Activated gamma-delta T cell treated with anti-CD3 and anti-CD28 coated beads, Interleukin-2, amount 50 U/mL, for 16 hours (primary cell): Measurements from ENCODE around the gene PLEKHB1.

Experiments
- DNase-seq: peaks from one replicate; pipeline ENCODE4 v3.0.0-alpha.2; 2020; ENCODE audit warnings: low read depth

The PLEKHB1 gene

GRCh38 chr11:73645972-73646631, at the start of gene PLEKHB1:
Gene PLEKHB1 (plus strand): TSS chr11:73646581. CDS start chr11:73646609, 28 bp downstream.
- DNase-seq = no peak

GRCh38 chr11:73597336-73597955, 48.9 kb upstream of the PLEKHB1 start:
- no peak for DNase-seq

- peak; percentile 88 for DNase-seq
These were observed 48.2 kb upstream of the PLEKHB1 start, which contains the start of gene FAM168A for GRCh38 chr11:73597956-73598718. Gene FAM168A (minus strand): TSS chr11:73598112. CDS start chr11:73468474, 129,638 bp downstream.

DNA sequence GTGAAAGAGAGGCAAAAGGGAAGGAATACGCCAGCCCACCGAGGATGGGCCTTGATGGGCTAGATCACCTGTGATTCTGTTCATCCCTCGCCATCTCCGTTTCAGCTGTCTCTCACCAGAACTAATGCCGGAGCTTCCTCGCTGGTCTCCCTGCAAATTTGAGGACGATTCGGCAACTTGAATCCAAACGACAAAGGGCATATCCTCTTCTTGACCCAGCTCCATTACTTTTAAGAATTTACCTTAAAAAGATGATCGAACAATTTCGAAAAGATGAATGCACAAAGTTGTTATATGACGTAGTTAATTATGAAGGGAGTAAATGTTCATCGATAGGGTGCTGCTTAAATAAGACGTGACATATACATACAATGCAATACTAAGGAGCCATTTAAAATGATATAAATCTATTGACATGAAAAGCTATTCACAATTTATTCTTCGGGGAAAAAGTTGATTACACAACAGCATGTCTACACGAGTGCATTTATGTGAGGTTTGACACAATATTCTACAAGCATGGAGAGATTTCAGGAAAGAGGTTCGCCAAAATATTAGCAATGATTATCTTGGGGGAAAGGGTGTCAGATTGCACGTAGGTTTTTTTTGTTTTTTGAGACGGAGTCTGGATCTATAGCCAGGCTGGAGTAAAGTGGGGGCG, 47.5 kb upstream of the PLEKHB1 start:
- no peak for DNase-seq

GRCh38 chr11:73612601-73613140, 33.7 kb upstream of the PLEKHB1 start:
- DNase-seq = no peak

GRCh38 chr11:73614591-73614990, 31.8 kb upstream of the PLEKHB1 start:
- DNase-seq = no peak

DNA sequence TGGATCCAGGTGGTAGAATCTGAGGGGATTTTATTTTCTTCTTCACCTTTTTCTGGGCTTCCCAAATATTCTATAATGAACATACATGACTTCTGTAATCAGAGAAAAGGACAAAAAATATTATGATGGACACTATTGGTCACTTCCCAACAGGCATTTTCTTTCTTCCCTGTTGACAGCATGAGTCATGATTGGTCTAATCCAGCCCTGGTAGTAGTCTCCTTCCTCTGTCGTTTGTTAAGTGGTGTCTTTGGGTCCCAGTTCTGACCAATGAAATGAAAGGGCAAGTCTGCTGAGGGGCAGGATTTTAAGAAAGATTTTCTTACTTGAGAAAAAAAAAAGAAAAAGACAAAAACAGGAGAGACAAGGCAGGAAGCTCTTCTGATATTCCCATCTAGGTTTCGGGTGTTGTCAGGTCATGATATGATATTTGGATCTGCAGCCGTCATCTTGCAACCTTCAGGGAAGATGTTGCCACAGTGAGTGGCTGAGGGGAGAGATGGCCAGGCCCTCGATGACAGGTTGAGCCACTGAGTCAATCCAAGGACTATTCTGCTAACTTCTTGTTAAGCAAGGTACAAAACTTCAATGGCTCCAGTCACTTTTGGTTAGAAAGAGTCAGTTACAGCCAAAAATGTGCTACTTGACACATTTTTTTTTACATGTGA, 23.3 kb upstream of the PLEKHB1 start:
- no peak for DNase-seq

GRCh38 chr11:73623686-73624085, 22.7 kb upstream of the PLEKHB1 start:
- DNase-seq = no peak

- peak; percentile 47 for DNase-seq
These were observed 20.6 kb upstream of the PLEKHB1 start for GRCh38 chr11:73625696-73626318.

DNA sequence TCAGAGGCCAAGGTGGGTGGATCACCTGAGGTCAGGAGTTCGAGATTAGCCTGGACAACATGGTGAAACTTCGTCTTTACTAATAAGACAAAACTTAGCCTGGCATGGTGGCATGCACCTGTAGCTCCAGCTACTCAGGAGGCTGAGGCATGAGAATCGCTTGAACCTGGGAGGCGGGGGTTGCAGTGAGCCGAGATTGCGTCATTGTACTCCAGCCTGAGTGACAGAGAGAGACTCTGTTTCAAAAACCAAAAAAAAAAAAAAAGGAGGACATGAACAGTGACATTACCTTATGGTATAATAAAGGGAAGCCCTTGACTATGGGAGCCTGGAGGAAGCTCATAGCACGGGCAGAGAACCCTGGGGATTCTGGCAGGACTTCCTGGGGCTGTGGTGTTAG, 16.5 kb upstream of the PLEKHB1 start:
- DNase-seq = no peak

- no peak for DNase-seq
These were observed 13.4 kb upstream of the PLEKHB1 start for GRCh38 chr11:73632996-73633395.

DNA sequence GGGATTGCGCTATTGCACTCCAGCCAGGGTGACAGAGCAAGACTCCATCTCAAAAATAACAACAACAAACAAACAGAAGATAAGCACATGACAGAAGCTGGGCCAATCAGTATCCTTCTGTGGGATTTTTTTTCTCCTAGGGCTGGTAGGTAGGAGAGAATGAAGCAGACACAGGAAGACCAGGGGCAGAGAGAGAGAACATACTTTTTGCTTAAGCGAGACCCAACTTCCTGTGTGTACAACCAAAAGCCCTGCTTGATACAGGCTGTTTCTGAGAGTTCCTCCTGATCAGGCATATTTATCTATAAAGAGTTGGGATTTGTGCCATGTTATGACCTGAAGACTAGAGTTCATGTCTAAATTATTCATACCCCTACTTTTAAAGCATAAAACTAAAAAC, 12.4 kb upstream of the PLEKHB1 start:
- no peak for DNase-seq

DNA sequence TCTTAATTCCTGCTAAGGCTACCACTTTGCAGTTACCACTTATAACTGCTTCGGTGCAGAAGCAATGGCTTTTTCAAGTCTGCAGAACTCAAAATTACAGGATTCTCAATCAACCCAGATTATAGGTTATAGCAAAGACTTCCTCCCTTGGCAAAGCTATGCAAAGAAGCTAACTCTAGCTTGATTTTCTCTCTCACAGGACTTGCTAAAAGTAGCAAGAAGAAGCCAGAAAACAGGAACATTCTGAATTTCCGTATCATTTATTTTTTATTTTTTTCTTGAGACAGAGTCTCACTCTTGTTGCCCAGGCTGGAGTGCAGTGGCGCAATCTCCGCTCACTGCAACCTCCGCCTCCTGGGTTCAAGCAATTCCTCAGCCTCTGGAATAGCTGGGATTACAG, 10.7 kb upstream of the PLEKHB1 start:
- DNase-seq = no peak

DNA sequence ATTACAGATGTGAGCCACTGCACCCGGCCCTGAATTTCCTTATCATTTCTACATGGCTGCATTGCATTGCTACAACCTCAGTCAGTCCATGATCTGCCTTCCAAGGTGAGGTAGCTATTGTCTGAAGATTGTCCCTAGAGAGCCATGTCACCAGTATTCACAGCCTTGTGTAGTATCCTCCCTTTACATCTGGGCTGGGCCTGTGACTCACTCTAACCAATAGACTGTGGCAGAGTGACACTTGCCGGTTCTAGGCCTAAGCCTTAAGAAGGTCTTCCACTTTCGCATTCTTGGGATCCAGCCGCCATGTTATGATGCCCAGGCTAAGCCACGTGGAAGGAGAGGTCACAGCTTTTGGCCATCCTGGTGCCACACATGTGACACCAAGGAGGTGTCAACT, 10.1 kb upstream of the PLEKHB1 start:
- DNase-seq = no peak

- DNase-seq = no peak
These were observed 9.4 kb upstream of the PLEKHB1 start for GRCh38 chr11:73637012-73637411.

GRCh38 chr11:73640592-73640991, 5.8 kb upstream of the PLEKHB1 start:
- DNase-seq = no peak

DNA sequence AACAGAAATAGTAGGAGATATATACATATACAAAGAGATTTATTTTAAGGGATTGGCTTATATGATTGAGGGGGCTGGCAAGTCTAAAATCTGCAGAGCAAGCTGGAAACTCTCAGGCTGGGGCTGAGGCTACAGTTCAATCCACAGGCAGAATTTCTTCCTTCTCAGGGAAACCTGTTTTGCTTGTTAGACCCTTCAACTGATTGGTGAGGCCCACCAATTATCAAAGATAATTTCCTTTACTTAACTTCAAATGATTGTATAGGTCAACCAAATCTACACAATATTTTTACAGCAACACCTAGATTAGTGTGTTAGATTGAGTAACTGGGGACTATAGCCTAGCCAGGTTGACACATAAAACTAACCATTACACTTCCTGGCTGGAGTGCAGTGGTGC, 4.7 kb upstream of the PLEKHB1 start:
- no peak for DNase-seq

GRCh38 chr11:73645121-73645969, 1.0 kb upstream of the PLEKHB1 start:
- no peak for DNase-seq

GRCh38 chr11:73647459-73648100, 1.2 kb downstream of the PLEKHB1 start:
- DNase-seq = peak; percentile 91

DNA sequence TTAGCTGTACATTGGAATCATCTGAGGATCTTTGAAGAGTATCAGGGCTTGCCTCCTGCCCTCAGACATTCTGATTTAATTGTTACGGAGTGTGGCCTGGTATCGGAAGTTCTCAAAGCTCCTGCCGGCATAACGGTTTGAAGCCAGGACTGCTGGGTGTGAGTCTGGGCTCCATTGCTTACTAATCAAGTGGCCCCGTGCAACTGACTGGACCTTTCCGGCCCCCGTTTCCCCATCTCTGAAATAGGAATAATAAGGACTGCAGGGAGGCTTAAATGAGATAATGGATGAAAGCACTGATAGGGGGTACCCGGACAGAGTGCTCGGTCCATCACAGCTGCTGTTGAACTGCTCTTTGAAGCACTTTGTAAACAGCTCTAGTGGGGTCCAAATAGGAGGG, 1.7 kb downstream of the PLEKHB1 start:
- no peak for DNase-seq
